ENCODE measurements around the gene CNTN6. TPM values are rescaled to one million over a fixed set of nuclear protein-coding genes. Genes with fewer than 3 reads are reported as not detected.

CNTN6 gene
- total and polyA plus RNA-seq, 2 donors (not counting 1 experiment from before 2014, with no cell fraction given): not detected

- H3K36me3 ChIP-seq (replicated peaks in 1 of 2; ENCODE audit: control extremely low read depth in 1 of 2, control insufficient read depth in 1 of 2, extremely low read depth in 1 of 2, insufficient read depth in 2 of 2, low read length in 1 of 2): no peaks in the 10 kb centered on the region
- WGBS (ENCODE audit: insufficient coverage): 70% methylated on average over 4 of the region's 6 CpGs
- H3K9me3 Mint-ChIP-seq (ENCODE audit: insufficient read depth): no peaks in the 10 kb centered on the region
These were observed 253.6 kb downstream of the CNTN6 start for GRCh38 chr3:1346386-1346785.

GRCh38 chr3:1348547-1348946, 255.7 kb downstream of the CNTN6 start:
- DNase-seq (no peak), ATAC-seq (ENCODE audit: low read depth) (no peak)
- Mint-ChIP-seq H3K27me3 (no peaks in the 10 kb centered on the region), H3K4me1 (peaks cover 3% of the 10 kb centered on the region), H3K4me3 (no peak overlapping the region), H3K9me3 (ENCODE audit: insufficient read depth) (no peaks in the 10 kb centered on the region), H3K27ac (no peak overlapping the region)
- no peak overlapping the region for H3K27ac ChIP-seq (ENCODE audit: low read length in 2 of 2)
- WGBS (ENCODE audit: insufficient coverage): 100% methylated on average over 1 of the region's 3 CpGs
- H3K9ac ChIP-seq (ENCODE audit: low read length): no peak overlapping the region
- no peak overlapping the region for H2AFZ ChIP-seq (ENCODE audit: insufficient read depth, low read depth, low read length, poor library complexity, severe bottlenecking)
- H3K27me3 ChIP-seq (replicated peaks in 1 of 4; ENCODE audit: control extremely low read depth in 1 of 4, control insufficient read depth in 3 of 4, insufficient read depth in 4 of 4, low read length in 3 of 4): no peaks in the 10 kb centered on the region
- H3K4me3 ChIP-seq (ENCODE audit: control extremely low read depth in 1 of 5, extremely low read depth in 1 of 5, insufficient read depth in 1 of 5, low read depth in 2 of 5, low read length in 4 of 5): no peak overlapping the region
- no peak for TF ChIP-seq CTCF (IDR thresholded peaks at IDR 0.05)
- no peak for TF ChIP-seq EZH2 (IDR thresholded peaks at IDR 0.05; ENCODE audit: borderline replicate concordance, insufficient read depth, low read depth, low read length, poor library complexity, severe bottlenecking)
- no peaks in the 10 kb centered on the region for H3K9me3 ChIP-seq (ENCODE audit: control extremely low read depth in 1 of 3, control insufficient read depth in 2 of 3, insufficient read depth in 1 of 3, low read length in 2 of 3)
- ChIA-PET CTCF (no interaction called here), POLR2A (no interaction called here)
- no peaks in the 10 kb centered on the region for H4K20me1 ChIP-seq (ENCODE audit: control insufficient read depth, insufficient read depth, low read length, poor library complexity, severe bottlenecking)
- H3K4me1 ChIP-seq (ENCODE audit: control insufficient read depth in 2 of 2, insufficient read depth in 2 of 2, low read length in 2 of 2): no peaks in the 10 kb centered on the region
- H3K36me3 ChIP-seq (replicated peaks in 1 of 2; ENCODE audit: control extremely low read depth in 1 of 2, control insufficient read depth in 1 of 2, extremely low read depth in 1 of 2, insufficient read depth in 2 of 2, low read length in 1 of 2): no peaks in the 10 kb centered on the region
- H3K4me2 ChIP-seq (replicated peaks; ENCODE audit: low read depth, low read length, poor library complexity, severe bottlenecking): no peak overlapping the region
- intact Hi-C loops (cut with micrococcal nuclease): no loop called here
- H3K79me2 ChIP-seq (ENCODE audit: control insufficient read depth, insufficient read depth, low read length): no peaks in the 10 kb centered on the region

More at GRCh38 chr3:1346386-1346785, 253.6 kb downstream of the CNTN6 start:
- Mint-ChIP-seq H3K4me1 (peaks cover 3% of the 10 kb centered on the region), H3K27me3 (no peaks in the 10 kb centered on the region), H3K4me3 (no peak overlapping the region), H3K27ac (no peak overlapping the region)
- H2AFZ ChIP-seq (ENCODE audit: insufficient read depth, low read depth, low read length, poor library complexity, severe bottlenecking): no peak overlapping the region
- H3K27me3 ChIP-seq (replicated peaks in 1 of 4; ENCODE audit: control extremely low read depth in 1 of 4, control insufficient read depth in 3 of 4, insufficient read depth in 4 of 4, low read length in 3 of 4): no peaks in the 10 kb centered on the region
- no peaks in the 10 kb centered on the region for H4K20me1 ChIP-seq (ENCODE audit: control insufficient read depth, insufficient read depth, low read length, poor library complexity, severe bottlenecking)
- no peaks in the 10 kb centered on the region for H3K9me3 ChIP-seq (ENCODE audit: control extremely low read depth in 1 of 3, control insufficient read depth in 2 of 3, insufficient read depth in 1 of 3, low read length in 2 of 3)
- DNase-seq: no peak
- no peak overlapping the region for H3K4me2 ChIP-seq (replicated peaks; ENCODE audit: low read depth, low read length, poor library complexity, severe bottlenecking)
- intact Hi-C loops (cut with micrococcal nuclease): no loop called here
- ATAC-seq (ENCODE audit: low read depth): no peak
- TF ChIP-seq EZH2 (IDR thresholded peaks at IDR 0.05; ENCODE audit: borderline replicate concordance, insufficient read depth, low read depth, low read length, poor library complexity, severe bottlenecking) (no peak), CTCF (IDR thresholded peaks at IDR 0.05) (no peak)
- no peaks in the 10 kb centered on the region for H3K4me1 ChIP-seq (ENCODE audit: control insufficient read depth in 2 of 2, insufficient read depth in 2 of 2, low read length in 2 of 2)
- H3K27ac ChIP-seq (ENCODE audit: low read length in 2 of 2): no peak overlapping the region
- CTCF ChIA-PET: no interaction called here
- POLR2A ChIA-PET: no interaction called here
- H3K4me3 ChIP-seq (ENCODE audit: control extremely low read depth in 1 of 5, extremely low read depth in 1 of 5, insufficient read depth in 1 of 5, low read depth in 2 of 5, low read length in 4 of 5): no peak overlapping the region
- no peak overlapping the region for H3K9ac ChIP-seq (ENCODE audit: low read length)
- no peaks in the 10 kb centered on the region for H3K79me2 ChIP-seq (ENCODE audit: control insufficient read depth, insufficient read depth, low read length)
